ENCODE measurements around the gene APOH.
"Not testable (repeated sequence)": the region's sequence is repeated elsewhere in the genome, so short reads cannot be mapped to it uniquely, and the experiment has no call there.

The APOH gene

DNA sequence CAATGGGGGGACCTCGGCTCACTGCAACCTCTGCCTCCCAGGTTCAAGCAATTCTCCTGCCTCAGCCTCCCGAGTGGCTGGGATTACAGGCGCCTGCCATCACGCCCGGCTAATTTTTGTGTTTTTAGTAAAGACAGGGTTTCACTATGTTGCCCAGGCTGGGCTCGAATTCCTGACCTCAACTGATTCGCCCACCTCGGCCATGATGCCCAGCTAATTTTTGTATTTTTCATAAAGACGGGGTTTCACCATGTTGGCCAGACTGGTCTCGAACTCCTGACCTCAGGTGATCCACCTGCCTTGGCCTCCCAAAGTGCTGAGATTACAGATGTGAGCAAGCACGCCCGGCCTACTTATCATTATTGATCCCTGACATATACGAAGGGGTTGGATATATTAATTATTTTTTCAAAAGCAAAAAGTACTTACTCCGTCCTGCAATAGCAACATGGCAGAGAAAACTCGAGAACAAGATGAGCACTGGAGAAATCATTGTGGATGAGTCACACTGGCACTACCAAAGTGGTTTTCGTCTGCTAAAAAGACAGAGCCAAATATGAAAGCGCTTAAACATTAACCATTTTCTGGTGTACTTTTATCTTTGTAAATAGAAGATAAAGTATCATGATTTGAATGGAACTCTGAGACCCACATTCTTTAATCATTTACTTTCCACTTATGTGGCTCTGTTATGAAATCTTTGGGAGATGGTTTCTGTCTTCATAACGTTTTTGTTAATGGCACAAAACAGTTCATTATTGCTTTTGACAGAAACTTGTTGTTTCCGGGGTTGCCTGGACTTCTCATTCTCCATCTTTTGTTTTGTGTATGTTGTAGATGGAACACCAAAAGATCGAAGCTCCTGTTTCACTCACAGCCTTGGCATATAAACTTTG is at the start of gene APOH:
Gene APOH, minus strand, starts transcription at position 529 of the 896 bp plus-strand sequence. Its CDS starts 36 bp downstream, at position 493.
- no peak for FAIRE-seq
- no peak for DNase-seq (ENCODE audit: insufficient read length, low spot score)

GRCh38 chr17:66277191-66277590 is 48.0 kb upstream of the APOH start:
- no peak for DNase-seq (ENCODE audit: insufficient read length, low spot score)
- no peak for FAIRE-seq

- FAIRE-seq (no peak), DNase-seq (ENCODE audit: insufficient read length, low spot score) (no peak)
These were observed 47.2 kb upstream of the APOH start for GRCh38 chr17:66276328-66276937.

- no peak for DNase-seq (ENCODE audit: insufficient read length, low spot score)
- FAIRE-seq: no peak
These were observed 46.4 kb upstream of the APOH start for GRCh38 chr17:66275651-66276050.

- no peak for DNase-seq (ENCODE audit: insufficient read length, low spot score)
- no peak for FAIRE-seq
These were observed 44.3 kb upstream of the APOH start for GRCh38 chr17:66273586-66273848.

- FAIRE-seq: no peak
- no peak for DNase-seq (ENCODE audit: insufficient read length, low spot score)
These were observed 43.8 kb upstream of the APOH start for GRCh38 chr17:66272811-66273585.

- DNase-seq (ENCODE audit: insufficient read length, low spot score): no peak
- FAIRE-seq: no peak
These were observed 42.3 kb upstream of the APOH start for GRCh38 chr17:66271512-66271911.

GRCh38 chr17:66270106-66270505 is 40.9 kb upstream of the APOH start:
- FAIRE-seq (no peak), DNase-seq (ENCODE audit: insufficient read length, low spot score) (no peak)

DNA sequence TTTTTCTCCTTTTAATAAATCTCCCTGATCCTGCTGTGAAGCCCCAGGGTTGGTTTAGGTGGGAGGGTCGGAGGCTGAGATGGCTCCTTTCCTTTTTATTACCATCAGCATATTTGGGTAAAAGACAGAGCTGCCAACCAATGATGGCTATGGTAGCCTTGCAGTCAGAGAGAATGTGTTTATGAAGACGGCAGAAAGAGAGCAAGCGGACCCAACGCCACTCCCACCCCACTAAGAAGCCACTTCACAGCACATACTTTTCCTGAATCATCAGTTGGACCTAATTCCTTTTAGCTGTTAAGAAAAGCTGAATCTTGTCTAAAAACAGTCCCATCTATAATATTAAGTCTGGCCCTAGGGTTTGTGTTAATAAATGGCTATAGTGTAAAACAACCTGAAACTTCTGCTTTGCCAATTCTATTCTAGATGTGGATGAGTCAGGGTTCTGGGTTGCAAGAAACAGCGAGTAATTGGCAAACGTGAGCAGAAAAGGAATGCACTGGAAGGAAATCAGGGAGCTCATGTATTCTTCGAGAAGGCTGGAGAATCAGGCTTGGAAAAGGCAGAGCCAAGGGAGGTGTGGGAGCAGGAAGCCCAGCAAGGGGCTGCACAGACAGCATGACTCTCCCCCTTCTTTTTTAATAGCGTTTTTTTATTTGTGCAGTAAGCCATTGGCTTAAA is 39.2 kb upstream of the APOH start:
- FAIRE-seq (no peak), DNase-seq (ENCODE audit: insufficient read length, low spot score) (no peak)

DNA sequence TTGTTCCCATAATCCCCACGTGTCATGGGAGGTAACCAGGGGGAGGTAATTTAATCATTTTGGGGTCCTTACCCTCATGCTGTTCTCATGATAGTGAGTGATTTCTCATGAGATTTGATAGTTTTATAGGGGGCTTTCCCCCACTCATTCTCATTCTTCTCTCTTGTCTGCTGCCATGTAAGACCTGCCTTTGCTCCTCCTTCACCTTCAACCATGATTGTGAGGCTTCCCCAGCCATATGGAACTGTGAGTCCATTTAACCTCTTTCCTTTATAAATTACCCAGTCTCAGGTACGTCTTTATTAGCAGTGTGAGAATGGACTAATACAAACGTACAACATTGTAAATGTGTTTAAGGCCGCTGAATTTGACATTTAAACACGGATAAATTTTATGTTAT is 35.5 kb upstream of the APOH start:
- no peak for FAIRE-seq
- no peak for DNase-seq (ENCODE audit: insufficient read length, low spot score)

DNA sequence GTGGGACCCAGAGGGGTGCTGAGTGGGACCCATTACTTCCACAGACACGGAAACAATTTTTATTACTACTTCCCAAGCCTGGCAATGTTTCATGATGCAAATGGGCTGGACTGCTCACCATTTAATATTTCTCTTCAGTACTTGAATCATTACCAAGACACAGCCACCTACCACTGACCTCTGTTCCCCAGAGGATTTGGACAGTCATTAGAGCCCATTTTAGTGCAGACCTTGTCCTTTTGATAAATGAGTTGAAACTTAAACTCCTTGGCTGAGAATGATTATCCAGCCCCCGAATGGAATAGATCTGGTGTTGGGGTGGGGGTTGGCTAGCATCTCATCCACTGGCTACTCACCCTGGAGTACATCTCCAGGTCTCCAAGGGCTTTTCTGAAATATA is 33.6 kb upstream of the APOH start:
- no peak for DNase-seq (ENCODE audit: insufficient read length, low spot score)
- no peak for FAIRE-seq

- DNase-seq (ENCODE audit: insufficient read length, low spot score) (no peak), FAIRE-seq (no peak)
These were observed 31.5 kb upstream of the APOH start for GRCh38 chr17:66260688-66261087.

DNA sequence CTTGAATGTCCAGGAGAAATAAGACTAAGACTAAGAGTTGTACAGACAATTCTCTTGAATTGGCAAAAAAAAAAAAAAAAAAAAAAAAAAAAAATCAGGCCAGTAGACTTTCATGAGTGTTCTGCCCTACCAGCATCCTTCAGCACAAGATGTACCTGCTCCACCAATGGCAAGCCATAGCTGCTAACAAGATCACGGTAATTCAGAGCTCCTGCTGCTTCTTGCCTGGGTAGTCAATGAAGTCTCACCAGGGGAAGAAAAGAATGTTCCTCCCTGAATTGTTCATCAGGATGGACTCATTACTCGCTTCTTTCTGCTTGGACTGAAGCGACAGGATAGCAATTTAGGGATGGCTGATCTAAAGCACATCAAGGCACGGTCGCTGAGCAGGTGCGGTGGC is 31.1 kb upstream of the APOH start:
- FAIRE-seq (no peak), DNase-seq (ENCODE audit: insufficient read length, low spot score) (no peak)

DNA sequence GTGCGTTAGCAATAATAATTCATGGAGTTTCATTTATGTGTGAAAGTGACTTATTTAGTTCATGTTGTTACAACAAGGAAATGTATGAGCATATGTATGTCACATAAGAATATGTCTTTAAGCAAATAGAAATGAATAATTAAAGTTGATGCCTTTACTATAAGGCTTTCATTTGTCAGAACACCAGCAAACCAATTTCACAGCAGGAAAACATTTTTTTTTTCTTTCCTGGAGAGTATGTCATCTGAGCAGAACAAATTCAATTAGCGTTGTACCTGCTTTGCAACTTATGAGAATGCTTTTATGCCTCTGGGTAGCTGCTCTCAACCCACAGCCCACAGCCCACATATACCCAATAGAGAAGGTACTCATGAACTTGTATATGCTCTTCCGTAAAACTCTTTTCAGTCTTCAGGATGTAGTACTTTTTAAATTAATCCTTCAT is 26.3 kb upstream of the APOH start:
- DNase-seq (ENCODE audit: insufficient read length, low spot score): no peak

DNA sequence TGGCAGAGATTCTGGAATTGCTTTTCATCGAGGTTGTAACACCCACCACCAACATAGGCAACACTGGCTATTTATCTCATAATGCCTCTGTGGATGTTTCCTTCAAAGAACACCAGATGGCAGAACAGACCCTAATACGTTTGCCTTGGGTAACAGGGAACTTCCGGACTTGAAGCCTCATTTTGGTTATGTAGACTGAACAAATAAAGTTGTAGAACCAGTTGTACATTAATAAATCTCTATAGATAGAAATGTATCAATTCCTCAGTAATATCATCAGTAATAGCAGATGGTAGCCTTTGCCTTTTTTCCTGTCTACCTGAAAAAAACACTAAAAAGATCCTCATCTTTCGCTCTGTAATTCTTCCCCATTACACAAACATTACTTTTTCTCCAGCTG is 25.9 kb upstream of the APOH start:
- FAIRE-seq: no peak

More for the DNA sequence above, 26.3 kb upstream of the APOH start:
- FAIRE-seq: no peak

GRCh38 chr17:66253458-66253857 is 24.2 kb upstream of the APOH start:
- not testable (repeated sequence) for DNase-seq (ENCODE audit: insufficient read length, low spot score); FAIRE-seq

More for the DNA sequence above, 25.9 kb upstream of the APOH start:
- DNase-seq (ENCODE audit: insufficient read length, low spot score): no peak

GRCh38 chr17:66250686-66251085 is 21.5 kb upstream of the APOH start:
- no peak for DNase-seq (ENCODE audit: insufficient read length, low spot score)
- no peak for FAIRE-seq

GRCh38 chr17:66248285-66248684 is 19.1 kb upstream of the APOH start:
- no peak for DNase-seq (ENCODE audit: insufficient read length, low spot score)
- FAIRE-seq: no peak

DNA sequence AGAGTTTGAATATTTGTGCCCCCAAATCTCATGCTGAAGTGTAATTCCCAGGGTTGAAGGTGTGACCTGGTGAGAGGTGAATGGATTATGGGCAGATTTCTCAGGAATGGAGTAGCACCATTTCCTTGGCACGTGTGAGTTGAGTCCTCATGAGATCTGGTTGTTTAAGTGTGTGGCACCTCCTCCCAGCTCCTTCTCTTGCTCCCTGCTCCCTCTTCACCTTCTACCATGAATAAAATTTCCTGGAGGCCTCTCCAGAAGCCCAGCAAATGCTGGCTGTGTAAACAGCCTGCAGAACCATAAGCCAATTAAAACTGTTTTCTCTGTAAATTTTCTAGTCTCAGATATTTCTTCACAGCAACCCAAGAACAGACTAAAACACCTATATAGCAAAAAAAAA is 12.6 kb upstream of the APOH start:
- FAIRE-seq: no peak

GRCh38 chr17:66240630-66241029 is 11.4 kb upstream of the APOH start:
- DNase-seq (ENCODE audit: insufficient read length, low spot score) (no peak), FAIRE-seq (no peak)

More for the DNA sequence above, 12.6 kb upstream of the APOH start:
- no peak for DNase-seq (ENCODE audit: insufficient read length, low spot score)

DNA sequence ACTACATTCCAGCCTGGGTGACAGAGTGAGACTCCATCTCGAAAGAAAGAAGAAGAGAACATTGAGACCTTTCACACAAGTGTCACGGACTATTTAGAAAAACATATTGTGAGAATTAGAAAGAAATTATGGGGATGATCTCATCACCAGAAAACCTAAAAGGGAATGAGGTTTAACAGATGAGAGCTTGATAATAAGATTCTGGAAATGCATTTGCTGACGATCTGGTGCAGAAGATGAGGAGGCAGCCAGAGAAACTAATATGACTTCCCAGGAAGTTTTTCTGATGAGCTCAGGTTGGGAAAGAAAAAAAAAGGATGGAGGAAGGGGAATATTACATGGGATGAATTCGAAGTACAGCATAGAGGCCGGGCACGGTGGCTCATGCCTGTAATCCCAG is 10.8 kb upstream of the APOH start:
- FAIRE-seq (no peak), DNase-seq (ENCODE audit: insufficient read length, low spot score) (no peak)
